GM19025 (cell line): ENCODE data around the gene RAB17.

Source experiments
- ATAC-seq: cut with Tn5 transposase; IDR thresholded peaks from one replicate; pipeline ENCODE4 v1.9.1; 2021; ENCODE audit warnings: mild to moderate bottlenecking, low read depth, moderate library complexity; ENCODE audit not compliant: unreplicated experiment

RAB17 gene

GRCh38 chr2:237540823-237541222 lies 49.7 kb downstream of the RAB17 start:
- ATAC-seq: no peak

GRCh38 chr2:237540223-237540775 lies 50.2 kb downstream of the RAB17 start:
- no peak for ATAC-seq

- ATAC-seq: no peak
Observed at GRCh38 chr2:237539681-237540080, 50.9 kb downstream of the RAB17 start.

DNA sequence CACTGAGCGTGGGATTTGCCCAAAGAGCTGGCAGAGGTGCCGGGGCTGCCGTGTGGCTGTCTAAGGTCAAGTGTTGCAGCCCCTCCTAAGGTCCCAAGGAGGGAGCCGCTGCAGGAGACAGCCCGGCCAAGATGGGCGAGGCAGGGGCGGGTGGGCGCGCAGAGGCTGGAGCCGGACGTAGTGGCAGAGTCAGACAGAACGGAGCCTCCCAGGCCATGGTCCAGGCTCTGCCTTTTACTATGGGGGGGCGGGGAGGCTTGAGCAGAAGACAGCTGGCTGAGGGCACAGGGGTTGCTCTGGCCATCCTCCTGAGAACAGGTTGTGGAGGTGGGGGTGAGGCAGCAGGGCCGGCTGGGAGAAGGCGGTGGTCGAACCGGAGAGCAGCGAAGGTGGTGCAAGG lies 51.6 kb downstream of the RAB17 start:
- ATAC-seq: no peak

DNA sequence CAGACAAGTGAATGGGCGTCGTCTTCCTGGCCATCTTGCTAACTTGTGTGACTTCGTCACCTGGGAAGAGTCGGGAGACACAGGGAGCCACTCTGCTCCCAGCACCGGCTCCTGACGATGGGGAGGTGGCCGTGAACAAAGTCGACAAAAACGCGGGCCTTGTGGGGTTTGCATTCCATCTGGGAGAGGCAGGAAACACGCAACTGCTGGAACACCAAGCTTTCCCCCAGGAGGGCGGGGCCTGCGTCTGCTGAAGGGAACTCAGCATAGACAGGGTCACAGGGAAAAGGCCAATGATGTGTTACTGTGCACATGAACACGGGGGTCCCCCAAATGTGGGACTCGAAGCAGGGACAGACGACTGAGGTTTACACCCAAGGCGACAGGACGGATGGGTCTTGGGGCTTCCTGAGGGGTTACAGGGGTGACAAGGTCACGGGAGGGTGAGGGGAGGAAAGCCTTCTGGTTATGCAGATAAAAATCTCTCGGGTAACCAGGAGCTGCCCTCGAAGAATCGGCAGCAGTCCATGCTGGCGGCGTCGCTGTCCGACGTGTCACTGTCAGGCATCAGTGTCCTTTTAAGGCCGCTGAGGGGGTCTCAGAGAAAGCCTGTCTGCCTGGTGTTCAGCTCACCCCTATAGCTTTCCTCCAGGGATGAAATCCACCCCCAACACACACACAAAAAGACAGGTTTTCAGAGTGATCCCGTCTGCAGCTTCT lies 52.4 kb downstream of the RAB17 start:
- ATAC-seq: no peak

DNA sequence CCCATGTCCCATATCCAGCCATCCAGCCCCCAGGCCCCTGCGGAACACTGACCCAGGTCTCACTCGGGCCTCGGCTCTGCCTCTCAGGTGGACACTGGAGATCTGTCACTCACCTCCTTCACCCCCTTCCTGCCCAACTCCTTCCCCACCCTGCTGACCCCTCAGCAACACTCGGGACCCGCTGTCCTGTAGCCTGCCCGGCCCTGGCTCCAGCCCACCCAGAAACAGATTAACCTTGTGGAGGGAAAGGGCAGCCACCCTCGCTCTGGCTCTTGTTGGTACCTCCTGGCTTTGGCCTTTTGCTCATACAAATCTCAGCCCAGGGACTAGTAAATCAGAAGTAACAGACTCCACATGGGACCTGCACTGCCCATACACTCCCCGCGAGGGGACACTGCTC lies 53.9 kb downstream of the RAB17 start:
- no peak for ATAC-seq

DNA sequence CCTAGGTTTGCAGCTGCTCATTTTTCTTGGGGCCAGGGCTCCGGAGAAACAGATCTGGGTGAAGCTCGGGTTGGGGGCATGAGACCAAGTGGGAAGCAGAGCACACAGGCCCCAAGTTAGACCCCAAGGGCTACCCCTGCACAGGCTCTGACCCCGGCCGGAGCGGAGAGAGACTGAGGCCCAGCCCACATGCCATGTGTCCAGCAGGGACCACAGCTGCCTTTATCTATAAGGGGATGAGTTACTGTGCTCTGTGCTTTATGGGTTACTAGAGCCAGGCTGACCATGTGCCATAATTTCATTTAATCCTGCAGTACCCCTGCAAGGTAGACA lies 54.5 kb downstream of the RAB17 start:
- ATAC-seq: no peak

- no peak for ATAC-seq
Observed at GRCh38 chr2:237535385-237536082, 55.0 kb downstream of the RAB17 start.

- no peak for ATAC-seq
Observed at GRCh38 chr2:237534380-237534779, 56.2 kb downstream of the RAB17 start.

- ATAC-seq: no peak
Observed at GRCh38 chr2:237533668-237534161, 56.8 kb downstream of the RAB17 start.

DNA sequence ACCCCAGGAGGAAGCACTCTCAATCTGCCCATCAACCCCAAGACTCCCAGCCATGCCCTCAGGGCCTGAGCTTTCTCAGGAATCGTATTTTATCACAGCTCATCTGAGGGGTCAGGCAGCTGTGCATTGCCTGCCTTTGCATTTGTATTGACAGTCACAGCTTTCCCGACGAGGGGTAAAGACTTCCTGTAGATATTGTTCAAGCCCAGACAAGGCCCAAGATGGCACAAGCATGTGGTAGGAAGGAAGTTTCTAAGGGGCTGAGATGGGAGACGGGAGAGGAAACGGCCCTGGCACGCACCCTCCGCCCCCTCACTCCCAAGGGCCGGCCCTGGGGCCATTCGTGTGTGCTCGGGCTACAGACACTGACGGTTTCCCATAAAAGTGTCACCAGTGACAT lies 58.4 kb downstream of the RAB17 start:
- ATAC-seq: no peak

GRCh38 chr2:237530472-237531433 lies 59.8 kb downstream of the RAB17 start:
- peak; percentile 42 for ATAC-seq

DNA sequence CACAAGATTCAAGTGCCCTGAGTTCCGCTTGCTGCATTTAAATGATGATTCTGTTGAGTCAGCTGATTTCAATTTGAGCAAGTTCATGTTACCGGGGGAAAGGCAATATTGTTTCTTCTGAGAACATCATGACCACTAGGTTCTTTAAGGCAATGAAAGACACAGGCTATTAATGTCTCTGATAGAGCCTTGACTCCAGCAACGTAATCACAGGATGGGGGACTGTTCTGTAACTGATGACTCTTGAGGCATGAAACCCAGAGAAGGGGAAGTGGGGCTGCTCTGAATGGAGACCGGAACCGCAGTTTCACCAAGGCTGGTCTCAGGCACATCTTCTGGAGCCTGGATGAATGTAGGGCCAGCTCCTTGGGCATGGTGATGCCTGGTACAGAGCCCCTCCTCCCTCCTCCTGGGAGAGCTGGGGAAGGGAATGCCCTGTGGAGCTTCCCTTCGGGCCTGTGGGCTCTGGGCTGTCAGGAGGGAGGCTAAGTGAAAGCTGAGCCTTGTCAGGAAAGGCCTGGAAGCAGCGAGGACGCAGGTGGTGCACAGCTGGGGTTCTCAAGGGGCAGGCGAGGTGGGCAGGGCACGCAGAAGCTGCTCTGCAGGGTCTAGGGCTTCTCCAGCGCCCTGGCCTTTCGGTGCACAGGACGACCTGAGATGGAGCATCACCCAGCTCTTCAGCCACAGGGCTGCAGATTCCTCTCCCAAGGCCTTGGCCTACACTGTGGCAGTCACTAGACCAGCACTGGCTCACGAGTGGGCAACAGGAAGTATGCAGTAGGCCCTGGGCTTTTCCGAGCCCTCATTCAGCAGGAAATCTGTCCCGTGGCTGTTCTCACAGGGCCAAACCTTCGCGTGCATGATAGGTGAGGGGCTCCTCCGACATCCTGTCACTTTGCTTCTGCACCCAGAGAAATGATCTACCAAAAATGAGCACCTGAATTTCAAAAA lies 60.8 kb downstream of the RAB17 start:
- ATAC-seq: peak; percentile 82

DNA sequence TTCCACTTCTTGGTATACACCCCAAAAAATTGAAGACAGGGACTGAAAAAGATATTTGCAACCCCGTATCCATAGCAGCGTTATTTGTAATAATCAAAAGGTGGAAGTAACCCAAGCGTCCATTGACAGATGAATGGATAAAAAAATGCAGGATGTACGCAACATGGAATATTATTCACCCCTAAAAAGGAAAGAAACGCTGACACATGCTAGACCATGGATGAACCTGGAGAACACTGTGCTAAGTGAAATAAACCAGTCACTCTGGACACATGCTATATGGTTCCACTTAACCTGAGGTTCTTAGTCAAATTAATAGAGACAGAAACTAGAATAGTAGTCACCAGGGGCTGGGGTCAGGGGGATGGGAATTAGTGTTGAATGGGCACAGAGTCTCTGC lies 62.8 kb downstream of the RAB17 start:
- no peak for ATAC-seq

GRCh38 chr2:237527233-237527632 lies 63.3 kb downstream of the RAB17 start:
- ATAC-seq: no peak

- no peak for ATAC-seq
Observed at GRCh38 chr2:237525559-237526157, 64.9 kb downstream of the RAB17 start.

DNA sequence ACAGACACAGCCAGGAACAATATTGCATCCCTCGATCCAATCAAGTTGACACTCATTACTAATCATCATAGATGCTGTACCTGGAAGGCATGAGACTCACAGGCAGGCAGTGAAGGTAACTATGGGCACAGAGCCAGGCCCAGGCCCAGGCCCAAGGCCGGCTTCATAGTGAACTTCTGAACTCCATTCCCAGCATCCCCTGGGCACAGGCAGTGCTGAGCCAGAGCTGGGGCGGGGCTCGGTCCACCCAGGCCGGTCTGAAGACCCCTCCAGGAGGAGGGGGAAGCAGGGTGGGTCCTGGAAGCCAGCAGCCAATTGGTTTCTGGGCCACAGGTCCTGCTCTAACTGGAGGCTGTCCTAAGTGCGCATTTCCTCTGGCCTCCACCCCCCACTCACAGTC lies 65.9 kb downstream of the RAB17 start:
- ATAC-seq: no peak
